Measurements from ENCODE around the gene IFT27. TPM values are rescaled to one million over a fixed set of nuclear protein-coding genes. Genes with fewer than 3 reads are reported as not detected.

IFT27 gene
- total RNA-seq, 2 donors from 2014 or later: 27.6 to 28.1 TPM

DNA sequence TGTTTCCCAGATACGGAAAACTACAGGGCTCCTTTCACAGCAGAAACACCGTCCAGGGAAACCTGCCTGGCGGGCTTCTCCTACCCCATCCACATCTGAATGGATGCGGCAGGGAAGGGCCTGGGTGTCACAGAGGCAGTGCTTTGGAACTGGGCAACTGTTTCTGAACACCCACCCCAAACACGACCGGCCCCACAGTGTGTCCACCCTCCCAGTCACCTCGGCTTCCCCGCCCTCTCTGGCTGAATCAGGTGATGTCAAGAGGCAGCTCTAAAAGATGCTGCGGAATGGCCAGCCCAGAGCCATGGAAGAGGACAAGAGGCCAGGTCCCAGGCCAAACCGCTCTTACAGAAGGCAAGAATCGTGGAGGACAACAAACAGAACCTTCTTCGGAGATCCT lies 22.0 kb downstream of the IFT27 start:
- no peak for DNase-seq
- intact Hi-C loops (cut with DNase I): no loop called here
- no peak for ATAC-seq

GRCh38 chr22:36753120-36753802 lies 22.7 kb downstream of the IFT27 start:
- ATAC-seq: no peak
- DNase-seq: no peak
- intact Hi-C loops (cut with DNase I): no loop called here

DNA sequence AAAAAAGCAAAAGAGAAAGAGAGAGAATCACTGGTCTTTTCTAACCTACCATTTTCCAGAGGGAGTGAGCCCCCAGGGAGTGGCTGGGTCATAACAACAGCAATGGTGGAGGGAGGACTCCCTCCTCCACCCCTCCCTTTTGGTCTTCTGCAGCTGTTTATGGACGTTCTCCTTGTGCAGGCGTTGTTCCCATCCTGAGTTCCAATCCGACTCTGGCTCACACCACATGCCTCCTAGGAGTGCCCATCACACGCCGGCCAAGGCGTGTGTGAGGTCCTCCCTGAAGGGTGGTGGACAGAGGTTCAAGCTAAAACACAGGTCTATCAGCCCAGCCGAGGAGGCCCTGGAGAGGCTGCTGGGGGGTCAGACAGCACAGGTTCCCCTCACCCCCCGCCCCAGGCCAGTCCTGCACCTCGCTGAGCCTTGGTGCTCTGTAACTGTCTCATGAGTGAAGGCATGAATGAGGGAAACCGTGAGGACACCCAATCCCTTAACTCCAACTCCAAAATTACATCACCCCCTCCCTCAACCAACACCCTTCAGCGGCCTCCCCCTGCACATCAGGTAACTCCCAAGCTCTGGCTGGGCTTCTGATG lies 29.4 kb downstream of the IFT27 start:
- DNase-seq (no peak), ATAC-seq (no peak)
- intact Hi-C loops (cut with DNase I): no loop called here

DNA sequence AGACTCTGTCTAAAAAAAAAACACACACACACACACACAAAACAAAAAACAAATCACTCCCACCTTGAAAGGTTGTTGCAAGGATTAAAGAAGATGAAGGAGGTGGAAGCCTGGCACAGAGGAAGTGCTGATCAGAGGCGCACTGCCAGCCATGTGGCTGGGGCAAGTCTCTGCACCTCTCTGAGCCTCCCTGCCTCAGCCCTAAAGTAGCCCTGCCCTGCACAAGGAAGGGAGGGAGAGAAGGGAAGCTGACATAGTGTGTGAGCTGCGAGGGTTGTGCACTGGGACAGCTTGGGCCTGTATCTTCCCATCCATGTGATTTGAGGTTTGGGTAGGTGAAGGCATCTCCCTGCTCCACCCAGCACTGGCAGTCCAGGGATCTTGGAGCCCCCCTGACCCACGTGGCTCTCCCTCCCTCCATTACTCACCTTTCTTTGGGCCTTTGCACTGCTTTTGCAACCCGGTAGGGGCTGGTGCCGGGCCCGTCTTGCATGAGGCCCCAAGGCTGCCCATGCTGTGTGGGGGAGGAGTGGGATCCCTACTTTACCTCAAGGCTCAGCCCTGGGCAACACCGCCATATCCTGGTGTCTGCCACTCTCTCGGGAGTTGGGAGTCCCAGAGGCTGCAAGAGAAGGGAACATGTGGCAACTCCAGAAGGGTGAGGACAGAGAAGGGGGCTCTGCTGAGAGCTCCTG lies 30.5 kb downstream of the IFT27 start:
- intact Hi-C loops (cut with DNase I): no loop called here
- DNase-seq: no peak
- no peak for ATAC-seq

- no peak for DNase-seq
- no peak for ATAC-seq
- intact Hi-C loops (cut with DNase I): no loop called here
Measured at GRCh38 chr22:36744791-36745190, 31.1 kb downstream of the IFT27 start.

DNA sequence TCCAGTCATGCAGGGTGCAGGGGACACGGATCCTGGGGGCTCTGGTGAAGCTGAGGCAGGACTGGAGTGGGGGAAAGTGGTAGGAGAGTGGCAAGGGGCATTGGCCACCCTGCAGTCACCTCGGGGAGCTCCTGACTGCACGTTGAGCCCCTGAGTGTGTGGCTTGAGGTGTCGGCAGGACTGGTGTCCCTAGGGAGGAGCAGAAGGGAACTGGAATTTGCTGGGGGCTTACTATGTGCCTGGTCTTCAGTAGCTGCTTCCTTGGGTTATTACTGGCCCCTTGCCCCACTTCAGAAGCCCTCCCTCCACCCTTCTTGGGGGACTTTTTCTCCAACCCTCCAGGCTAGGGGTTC lies 31.5 kb downstream of the IFT27 start:
- DNase-seq (no peak), ATAC-seq (no peak)
- intact Hi-C loops (cut with DNase I): no loop called here

DNA sequence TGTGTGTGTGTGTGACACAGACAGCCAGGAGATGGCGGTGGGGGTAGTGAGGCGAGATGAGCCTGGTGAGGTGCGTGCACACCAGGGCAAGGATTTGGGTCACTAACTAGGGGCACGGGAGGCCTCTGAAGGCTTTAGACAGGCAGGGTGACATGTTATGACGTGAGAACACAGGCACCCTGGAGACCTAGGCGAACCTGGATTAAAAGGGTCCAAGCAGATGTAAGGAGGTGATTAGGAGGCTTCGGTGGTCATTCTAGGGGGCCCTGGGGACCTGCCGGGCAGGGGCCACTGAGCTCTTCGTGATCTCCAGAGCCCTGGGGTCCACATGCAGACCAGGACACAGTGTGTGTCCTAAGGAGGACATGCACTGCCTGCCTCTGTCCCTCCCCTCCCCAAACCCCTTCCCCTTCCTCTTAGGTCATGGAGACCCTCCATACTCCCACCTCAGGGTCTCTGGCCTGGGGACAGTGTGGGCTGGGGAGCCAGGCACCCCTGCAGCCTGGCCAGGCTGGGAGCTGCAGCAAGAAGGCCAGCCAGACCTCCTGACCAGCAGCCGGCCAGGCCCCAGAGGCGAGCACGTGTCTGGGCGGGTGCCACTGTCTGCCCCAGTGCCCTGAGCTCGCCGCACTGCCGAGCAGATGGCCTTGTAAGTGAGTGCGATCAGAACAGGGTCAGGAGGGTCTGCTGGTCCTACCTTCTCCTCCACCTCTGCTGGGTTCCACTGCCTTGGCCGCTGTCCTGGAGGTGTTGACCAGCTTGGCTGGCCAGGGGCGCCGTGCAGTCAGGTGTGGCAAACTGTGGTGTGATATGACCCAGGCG lies 32.1 kb downstream of the IFT27 start:
- intact Hi-C loops (cut with DNase I): no loop called here
- DNase-seq: no peak
- peak in 1 of 2 donors; percentile 41 for ATAC-seq

DNA sequence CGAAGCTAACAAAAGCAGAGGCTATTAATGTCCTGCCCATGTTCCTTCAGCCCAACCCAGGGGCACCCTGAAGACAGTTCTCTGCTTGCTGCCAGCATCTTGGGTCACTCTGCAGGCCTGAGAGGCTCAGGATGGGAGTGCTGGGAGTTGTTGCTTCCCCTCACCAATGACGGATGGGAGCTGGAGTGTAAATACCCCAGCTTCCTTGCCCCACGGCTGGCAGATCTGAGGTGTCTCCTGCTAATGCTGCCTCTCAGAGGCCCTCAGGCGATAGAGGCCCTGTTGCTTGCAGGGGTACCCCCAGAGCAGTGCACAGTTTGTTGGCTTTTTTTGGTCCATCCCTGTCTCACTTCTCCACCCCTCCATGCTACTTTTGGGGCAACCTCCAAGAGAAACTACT lies 32.9 kb downstream of the IFT27 start:
- intact Hi-C loops (cut with DNase I): no loop called here
- no peak for ATAC-seq

DNA sequence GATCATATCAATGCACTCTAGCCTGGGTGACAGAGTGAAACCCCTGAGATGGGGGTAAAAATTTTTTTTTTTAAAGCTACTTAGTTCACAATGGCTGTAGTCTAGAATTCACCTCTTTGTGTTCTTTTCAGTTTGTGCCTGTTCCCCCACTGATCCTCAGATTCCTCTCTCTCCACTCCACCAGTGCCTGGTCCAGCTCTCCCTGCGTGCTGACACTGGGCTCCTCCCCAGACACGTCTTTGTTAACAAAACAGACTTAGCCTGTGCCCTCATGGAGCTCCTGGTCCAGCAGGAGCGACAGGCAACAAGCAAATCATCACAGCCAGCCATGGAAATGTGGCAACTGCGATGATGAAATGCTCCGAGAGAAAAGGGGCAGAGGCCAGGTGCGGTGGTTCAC lies 34.0 kb downstream of the IFT27 start:
- ATAC-seq (no peak), DNase-seq (no peak)
- intact Hi-C loops (cut with DNase I): no loop called here

More for the DNA sequence above, 32.9 kb downstream of the IFT27 start:
- no peak for DNase-seq

DNA sequence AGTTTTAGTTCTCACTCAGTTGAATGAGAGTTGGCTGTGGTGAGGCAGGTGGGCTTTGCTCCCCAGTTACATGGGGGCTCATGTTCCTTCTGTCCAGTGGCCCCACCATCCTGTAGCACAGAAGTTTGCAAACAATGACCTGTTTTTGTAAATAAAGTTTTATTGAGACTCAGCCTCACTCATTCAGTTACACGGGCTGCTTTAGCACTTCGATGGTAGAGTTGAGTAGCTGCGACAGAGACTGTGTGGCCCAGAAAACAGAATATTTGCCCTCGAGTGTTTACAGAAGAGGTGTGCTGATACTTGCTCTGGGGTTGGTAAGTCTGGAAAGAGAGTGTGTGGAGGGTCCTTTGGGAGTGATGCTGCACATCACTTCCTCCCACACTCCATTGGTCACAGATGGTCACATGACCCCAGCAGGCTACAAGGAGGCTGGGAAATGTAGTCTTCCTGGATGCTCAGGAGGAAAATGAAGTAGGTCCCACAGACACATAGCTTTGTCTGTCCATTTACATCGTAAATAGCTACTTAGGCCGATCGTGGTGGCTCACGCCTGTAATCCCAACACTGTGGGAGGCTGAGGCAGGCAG lies 34.6 kb downstream of the IFT27 start:
- DNase-seq: no peak
- intact Hi-C loops (cut with DNase I): no loop called here
- ATAC-seq: no peak

DNA sequence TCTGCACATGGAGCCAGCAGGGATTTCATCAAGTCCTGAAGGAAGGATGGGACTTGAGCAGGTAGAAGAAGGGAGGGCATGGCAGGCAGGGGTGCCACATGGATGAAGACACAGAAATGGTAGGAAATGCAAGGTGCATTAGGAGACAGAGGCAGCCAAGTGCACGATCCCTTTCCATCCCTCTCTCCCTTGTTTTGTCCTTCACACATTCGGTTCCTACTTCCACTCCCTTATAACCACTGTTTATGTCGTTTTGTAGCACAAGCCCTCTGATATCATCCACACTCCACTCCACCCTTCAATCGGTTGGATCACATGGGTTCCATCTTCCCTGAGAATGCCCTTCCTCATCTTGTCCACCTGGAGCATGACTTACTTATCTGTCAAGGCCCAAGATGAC lies 35.2 kb downstream of the IFT27 start:
- DNase-seq (no peak), ATAC-seq (no peak)
- intact Hi-C loops (cut with DNase I): no loop called here

GRCh38 chr22:36739185-36739584 lies 36.7 kb downstream of the IFT27 start:
- intact Hi-C loops (cut with DNase I): no loop called here
- ATAC-seq: no peak
- DNase-seq: no peak

- intact Hi-C loops (cut with DNase I): no loop called here
- ATAC-seq (no peak), DNase-seq (no peak)
Measured at GRCh38 chr22:36738416-36739020, 37.4 kb downstream of the IFT27 start.

- intact Hi-C loops (cut with DNase I): no loop called here
- DNase-seq: peak; percentile 37
- peak in 1 of 2 donors; percentile 55 for ATAC-seq
Measured at GRCh38 chr22:36737776-36738175, 38.1 kb downstream of the IFT27 start.

DNA sequence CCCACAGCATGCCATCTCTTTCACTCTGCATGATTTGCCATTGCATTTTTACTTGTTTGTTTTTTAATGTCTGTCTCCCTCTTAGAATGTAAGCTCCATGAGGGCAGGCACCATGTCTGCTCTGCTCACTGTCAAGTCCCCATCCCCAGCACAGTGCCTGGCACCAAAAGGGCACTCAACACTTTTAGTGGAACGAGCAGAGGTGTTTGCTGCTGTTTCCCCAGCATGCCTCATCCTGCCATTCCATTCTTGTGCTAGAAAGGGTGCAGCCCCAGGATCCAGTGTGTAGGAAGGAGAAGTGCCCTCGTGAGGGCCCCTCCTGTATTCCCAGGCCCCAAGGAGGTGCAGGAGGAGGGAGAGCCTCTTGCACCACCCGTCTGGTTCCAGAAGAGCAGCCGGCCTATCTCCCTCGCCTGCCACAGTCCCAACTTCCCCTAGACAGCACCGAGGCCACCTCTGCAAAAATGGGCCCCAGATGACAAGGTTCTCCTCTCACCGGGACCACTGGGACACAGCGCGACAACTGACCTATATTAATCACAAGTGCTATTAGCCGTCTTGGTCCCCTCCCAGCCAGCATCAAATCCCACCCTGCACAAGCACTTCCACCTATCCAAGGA lies 39.1 kb downstream of the IFT27 start:
- no peak for ATAC-seq
- intact Hi-C loops (cut with DNase I): no loop called here
- no peak for DNase-seq

DNA sequence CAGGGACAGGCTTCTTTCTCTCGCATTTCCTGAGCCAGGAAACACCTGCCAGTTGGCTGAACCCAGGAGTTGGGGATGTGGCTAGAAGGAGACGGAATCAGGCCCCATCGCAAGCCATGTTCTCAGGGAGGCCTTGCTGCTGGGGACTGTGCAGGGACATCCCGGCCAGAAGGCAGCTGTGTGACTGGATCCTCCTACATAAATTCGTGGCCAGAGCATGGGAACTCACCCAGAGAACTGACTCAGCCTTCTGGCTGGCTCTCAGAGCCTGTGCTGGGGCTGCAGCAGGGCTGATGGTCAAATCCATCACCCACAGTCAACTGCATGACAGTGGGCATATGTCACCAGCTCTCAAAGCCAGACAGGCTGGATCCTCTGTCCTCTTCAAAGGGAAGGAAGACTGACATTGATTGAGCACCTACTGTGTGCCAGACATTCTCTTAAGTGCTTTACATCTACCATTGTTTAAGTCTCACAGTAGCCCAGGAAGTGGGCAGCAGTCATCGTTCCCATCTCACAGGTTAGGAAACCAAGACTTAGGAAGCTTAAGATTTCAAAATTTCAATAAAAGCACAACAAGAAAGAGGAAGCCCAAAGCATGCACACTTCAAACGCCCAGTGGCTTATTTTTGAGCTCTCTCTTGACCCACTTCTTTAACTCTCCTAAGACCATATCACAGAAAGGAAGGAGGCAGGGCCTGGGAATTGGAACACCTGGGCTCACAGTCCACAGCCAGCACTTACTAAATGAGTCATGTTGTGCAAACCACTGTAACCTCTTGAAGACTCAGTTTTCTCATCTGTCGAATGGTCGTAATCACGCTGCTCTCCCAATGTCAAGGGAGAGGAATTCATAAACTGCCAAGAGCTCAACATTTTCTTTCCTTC lies 41.5 kb downstream of the IFT27 start:
- intact Hi-C loops (cut with DNase I): no loop called here
- ATAC-seq (peak in 1 of 2 donors; percentile 75), DNase-seq (peak; percentile 34)

GRCh38 chr22:36733271-36733670 lies 42.6 kb downstream of the IFT27 start:
- DNase-seq (no peak), ATAC-seq (no peak)
- intact Hi-C loops (cut with DNase I): no loop called here

- DNase-seq (no peak), ATAC-seq (no peak)
- intact Hi-C loops (cut with DNase I): no loop called here
Measured at GRCh38 chr22:36732609-36733008, 43.3 kb downstream of the IFT27 start.
